HG02571 (cell line): Measurements from ENCODE around the gene KRTAP10-6.
"Not testable (repeated sequence)": the region's sequence is repeated elsewhere in the genome, so short reads cannot be mapped to it uniquely, and the experiment has no call there.

Source experiments
- ATAC-seq: cut with Tn5 transposase; IDR thresholded peaks from one replicate; pipeline ENCODE4 v1.9.1; 2021; ENCODE audit warnings: mild to moderate bottlenecking, moderate library complexity; ENCODE audit not compliant: unreplicated experiment

KRTAP10-6 gene

DNA sequence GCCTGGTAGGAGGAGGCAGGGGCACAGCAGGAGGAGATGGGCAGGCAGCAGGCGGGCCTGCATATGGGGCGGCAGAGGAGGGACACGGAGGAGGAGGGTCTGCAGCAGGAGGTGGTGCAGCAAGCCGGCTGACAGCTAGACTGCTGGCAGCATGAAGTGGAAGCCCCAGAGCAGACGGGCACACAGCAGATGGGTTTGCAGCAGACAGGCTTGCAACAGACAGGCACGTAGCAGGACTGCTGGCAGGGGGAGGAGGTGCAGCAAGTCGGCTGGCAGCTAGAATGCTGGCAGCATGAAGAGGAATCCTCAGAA is 12.5 kb downstream of the KRTAP10-6 start:
- no peak for ATAC-seq

DNA sequence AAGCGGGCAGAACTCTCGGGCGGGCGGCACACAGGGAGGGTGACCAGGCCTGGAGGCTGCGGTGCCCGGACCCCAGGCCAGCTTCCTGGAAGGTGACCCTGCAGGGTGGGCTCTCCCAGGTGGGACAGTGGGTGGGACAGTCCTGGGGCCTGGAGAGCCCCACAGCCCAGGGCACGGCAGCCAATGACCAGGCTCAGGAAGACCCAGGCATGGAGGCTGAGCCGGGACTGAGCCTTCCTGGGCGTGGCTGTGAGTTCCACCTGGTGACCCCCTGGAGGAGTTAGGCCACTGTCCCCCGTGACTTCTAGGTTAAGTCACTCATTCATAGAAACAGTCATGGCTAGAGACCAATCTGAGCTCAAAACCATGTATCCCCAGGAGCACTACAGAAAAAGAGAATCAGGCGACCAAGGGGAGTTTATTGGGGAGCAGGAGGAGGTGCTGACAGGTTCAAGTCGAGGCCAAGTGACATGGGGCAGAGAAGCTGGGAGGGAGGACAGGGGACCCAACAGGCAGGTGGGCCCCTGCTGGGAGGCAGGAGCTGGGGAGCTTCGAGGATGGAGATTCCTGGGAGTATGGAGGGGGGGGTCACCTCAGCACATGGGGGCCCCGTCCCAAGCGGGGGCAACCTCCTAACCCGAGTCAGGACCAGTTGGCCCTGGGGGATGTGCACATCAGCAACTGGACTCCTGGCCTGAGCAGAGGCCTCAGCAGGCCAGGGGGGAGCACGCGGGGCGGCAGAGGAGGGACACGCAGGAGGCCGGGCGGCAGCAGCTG is 13.1 kb downstream of the KRTAP10-6 start:
- no peak for ATAC-seq

DNA sequence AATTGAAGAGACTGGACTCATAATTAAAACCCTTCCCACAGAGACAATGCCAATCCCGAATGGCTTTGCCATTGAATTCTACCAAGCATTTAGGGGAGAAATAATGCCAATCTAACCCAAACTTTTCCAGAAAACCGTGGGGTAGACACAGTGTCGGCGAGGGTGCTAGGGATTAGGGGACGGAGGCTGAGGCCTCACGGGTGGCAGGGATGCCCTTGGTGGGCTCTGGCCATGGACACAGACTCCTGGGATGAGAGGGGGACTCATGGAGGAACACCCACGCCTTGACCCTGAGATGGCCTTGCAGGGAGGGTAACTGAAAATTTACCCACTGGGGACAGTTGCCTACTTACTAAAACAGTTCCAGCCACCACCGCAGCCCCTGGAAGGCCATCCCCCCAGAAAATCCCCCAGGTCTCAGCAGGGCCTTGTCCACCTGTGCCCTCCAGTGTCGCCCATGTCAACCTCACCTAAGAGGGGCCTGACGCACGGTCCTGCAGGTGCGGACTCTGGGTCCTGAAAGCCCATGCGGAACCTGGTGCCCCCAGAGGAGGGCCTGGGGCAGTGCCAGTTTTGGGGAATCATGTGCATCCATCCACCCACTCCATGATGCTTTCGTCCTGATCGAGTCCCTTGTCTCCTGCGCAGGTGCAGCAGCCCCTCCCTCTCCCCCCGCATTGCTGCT is 13.8 kb downstream of the KRTAP10-6 start:
- no peak for ATAC-seq

DNA sequence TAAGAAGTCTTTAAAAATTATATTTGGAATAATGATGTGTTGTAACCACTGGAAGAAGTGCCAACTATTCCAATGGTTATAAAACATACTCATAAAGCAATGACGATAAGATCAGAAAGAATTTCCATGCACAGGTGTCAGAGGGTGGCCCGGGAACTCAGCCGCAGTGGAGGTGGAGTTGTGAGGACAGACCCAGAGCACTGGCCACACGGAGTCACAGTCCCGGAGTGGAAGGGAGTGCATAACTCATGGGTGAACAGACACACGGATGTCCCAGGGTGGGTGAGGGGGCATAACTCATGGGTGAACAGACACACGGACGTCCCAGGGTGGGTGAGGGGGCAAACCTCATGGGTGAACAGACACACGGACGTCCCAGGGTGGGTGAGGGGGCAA is 16.3 kb downstream of the KRTAP10-6 start:
- no peak for ATAC-seq

DNA sequence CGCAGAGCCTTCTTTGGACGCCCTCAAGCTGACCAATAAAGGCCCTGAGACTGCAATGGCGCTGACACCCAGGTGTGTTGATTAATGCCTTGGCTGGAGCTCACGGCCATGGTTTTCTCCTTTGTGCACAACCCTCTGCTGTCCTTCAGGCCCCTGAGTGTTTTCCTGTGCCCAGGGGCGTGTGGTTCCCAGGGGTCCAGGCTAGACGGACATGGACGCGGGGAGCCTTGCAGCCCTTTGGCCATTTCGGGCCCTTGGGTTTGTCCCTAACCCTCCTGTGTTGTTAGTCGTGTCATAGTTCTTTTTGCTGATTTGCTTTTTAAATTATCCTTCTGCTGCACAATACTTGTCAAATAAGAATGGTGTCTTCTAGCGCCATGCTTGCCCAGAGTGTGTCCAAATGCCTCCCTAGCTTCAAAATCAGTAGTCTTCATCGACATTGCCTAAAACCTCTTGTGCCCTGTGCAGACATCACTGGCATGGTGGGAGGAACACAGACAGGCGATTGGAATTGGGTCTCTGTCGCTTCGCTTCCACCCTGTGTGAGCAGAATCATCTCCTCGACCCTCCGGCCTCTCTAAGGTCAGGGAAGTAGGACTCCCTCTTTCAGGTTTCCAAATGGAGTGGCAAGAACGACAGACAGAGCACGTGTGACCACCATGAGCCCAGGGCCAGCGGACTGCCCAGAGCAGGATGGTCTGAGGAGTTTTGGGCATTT is 16.8 kb downstream of the KRTAP10-6 start:
- ATAC-seq, result no peak

DNA sequence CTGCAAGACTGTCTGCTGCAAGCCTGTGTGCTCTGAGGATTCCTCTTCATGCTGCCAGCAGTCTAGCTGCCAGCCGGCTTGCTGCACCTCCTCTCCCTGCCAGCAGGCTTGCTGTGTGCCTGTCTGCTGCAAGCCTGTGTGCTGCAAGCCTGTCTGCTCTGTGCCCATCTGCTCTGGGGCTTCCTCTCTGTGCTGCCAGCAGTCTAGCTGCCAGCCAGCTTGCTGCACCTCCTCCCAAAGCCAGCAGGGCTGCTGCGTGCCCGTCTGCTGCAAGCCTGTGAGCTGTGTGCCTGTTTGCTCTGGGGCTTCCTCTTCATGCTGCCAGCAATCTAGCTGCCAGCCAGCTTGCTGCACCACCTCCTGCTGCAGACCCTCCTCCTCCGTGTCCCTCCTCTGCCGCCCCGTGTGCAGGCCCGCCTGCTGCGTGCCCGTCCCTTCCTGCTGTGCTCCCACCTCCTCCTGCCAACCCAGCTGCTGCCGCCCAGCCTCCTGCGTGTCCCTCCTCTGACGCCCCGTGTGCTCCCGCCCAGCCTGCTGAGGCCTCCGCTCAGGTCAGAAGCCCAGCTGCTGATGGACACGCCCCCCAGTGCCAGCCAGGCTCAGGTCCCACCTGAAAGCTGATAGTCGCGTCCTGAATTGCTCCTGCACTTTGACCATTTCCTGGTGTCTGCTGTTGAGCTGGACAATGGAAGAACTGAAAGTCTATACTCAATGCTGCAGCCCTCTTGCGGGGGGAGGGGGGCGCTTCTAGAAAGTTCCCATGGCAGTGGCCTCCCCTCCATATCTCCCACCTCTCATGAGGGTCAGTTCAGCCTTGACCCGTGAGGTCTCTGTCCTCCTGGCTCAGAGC is 17.6 kb downstream of the KRTAP10-6 start:
- no peak for ATAC-seq

DNA sequence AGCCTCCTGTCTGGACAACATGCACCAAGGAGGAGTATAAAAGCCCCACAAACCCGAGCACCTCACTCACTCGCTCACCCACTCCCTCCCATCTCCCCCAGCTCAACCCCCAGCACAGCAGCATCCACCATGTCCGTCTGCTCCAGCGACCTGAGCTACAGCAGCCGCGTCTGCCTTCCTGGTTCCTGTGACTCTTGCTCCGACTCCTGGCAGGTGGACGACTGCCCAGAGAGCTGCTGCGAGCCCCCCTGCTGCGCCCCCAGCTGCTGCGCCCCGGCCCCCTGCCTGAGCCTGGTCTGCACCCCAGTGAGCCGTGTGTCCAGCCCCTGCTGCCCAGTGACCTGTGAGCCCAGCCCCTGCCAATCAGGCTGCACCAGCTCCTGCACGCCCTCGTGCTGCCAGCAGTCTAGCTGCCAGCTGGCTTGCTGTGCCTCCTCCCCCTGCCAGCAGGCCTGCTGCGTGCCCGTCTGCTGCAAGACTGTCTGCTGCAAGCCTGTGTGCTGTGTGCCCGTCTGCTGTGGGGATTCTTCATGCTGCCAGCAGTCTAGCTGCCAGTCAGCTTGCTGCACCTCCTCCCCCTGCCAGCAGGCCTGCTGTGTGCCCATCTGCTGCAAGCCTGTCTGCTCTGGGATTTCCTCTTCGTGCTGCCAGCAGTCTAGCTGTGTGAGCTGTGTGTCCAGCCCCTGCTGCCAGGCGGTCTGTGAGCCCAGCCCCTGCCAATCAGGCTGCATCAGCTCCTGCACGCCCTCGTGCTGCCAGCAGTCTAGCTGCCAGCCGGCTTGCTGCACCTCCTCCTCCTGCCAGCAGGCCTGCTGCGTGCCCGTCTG is 18.5 kb downstream of the KRTAP10-6 start, which contains the start of gene KRTAP10-4:
TSS of gene KRTAP10-4 (plus strand) at position 100 of the 827 bp plus-strand sequence. CDS start at position 130, 30 bp downstream.
- ATAC-seq, result not testable (repeated sequence)

DNA sequence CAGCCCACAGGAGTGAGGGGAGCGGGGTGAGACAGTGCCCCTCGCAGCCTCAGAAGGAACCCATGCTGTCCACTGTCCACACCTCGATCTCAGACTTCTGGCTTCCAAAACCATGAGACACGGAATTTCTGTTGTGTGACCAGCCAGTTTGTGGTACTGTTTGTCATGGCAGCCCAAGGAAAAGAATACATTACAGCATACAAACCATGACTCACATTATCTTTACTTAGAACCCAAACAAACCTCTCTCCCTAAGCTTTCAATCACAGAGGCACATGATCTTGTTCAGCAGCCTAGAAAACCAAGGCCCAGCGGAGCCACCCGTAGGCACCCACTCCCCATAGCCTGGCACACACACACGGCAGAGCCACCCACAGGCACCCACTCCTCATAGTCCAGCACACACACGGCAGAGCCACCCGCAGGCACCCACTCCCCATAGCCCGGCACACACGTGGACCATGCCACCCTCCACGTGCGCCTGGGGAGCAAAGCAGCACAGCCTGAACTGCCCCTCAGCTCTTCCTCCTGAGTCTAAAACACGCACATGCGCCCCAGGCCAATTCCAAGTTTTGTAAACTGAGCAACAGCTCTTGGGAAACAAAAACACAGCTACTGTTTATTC is 19.2 kb downstream of the KRTAP10-6 start:
- no peak for ATAC-seq

DNA sequence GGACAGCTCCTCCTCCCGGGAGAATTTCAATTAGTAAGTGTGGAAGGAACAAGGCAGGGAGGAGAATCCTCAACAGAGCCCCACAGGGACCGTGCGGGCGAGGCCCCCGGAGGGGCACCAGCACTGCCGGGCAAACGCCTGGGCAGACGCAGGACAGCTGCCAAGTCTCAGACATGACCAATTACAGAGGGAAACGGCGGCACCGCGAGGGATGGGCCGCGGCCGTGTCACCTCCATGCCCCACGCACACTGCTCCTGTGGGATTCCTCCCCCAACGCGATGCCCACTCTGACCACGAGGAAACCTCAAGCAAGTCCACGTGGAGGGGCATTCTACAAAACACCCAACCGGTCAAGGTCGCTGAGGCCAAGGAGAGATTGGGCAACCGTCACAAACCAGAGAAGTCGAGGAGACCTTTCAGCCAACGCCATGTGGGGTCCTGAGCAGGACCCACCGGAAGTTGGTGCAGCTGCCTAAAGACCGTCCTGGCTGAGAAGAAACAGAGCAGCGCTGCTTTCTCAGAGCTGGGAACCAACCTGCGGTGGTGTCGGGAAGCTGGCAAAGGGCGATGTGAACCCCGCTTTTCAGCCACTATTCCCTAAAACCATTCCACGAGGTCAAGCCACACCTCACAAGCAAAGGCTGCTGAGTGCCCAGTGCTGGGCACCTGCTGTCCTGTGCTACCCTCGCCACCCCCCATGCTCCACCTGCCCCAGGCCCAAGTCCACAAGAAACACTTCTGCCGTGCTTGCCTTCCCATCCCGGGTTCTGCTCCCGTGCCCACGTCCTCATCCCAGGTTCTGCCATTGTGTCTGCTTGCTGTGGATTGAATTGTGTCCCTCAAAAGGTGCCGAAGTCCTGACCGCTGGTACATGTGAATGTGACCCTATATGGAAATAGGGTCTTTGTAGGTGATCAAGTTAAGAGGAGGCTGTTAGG is 20.2 kb downstream of the KRTAP10-6 start:
- ATAC-seq, result no peak

DNA sequence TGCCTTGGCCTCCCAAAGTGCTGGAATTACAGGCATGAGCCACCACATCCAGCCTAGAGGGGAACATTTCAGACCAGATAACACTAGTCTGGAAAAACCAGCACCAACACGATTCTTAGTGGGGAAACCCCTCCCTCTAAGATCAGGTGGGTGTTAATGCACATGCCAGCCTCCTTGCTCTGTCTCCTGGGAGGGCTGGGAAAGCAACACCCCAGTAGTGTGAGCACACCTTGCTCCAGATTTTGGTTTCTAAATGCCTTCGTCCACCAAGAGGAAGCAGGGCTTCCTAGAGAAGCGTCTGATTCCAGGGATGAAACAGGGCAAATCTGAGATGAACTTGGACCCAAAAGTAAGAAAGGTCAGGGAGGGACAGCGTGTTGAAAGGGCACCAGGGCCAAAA is 21.0 kb downstream of the KRTAP10-6 start:
- ATAC-seq, result no peak

DNA sequence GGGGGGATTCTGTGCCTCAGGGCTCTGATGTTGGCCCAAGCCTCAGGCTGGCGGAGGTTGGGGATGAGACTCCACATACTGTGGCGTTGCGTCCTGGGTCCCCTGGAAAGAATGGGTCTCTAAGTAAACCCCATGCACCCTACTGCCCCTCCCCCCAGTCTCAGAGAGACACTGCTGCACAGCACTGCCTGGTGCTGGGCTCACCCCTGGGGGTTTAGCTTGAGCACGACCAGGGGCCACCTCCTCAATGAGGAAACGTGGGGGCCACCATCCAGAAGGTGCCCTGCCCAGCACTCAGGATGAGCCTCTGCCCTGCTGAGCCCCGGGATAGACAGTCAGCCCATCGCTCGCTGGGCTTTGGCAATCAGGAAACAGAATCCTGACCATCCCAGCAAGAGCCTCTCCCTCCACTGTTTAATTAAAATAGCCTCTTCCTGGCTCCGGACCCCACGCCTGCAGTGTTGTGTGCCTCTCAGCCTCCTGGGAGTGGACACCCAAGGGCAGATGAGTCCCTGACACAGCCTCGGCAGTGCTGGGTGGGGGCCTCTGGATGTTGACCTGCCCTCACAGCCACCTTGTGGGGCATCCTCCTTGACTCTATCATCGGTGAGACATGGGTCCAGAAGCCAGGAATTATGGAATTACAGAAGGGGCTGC is 22.3 kb downstream of the KRTAP10-6 start:
- no peak for ATAC-seq

DNA sequence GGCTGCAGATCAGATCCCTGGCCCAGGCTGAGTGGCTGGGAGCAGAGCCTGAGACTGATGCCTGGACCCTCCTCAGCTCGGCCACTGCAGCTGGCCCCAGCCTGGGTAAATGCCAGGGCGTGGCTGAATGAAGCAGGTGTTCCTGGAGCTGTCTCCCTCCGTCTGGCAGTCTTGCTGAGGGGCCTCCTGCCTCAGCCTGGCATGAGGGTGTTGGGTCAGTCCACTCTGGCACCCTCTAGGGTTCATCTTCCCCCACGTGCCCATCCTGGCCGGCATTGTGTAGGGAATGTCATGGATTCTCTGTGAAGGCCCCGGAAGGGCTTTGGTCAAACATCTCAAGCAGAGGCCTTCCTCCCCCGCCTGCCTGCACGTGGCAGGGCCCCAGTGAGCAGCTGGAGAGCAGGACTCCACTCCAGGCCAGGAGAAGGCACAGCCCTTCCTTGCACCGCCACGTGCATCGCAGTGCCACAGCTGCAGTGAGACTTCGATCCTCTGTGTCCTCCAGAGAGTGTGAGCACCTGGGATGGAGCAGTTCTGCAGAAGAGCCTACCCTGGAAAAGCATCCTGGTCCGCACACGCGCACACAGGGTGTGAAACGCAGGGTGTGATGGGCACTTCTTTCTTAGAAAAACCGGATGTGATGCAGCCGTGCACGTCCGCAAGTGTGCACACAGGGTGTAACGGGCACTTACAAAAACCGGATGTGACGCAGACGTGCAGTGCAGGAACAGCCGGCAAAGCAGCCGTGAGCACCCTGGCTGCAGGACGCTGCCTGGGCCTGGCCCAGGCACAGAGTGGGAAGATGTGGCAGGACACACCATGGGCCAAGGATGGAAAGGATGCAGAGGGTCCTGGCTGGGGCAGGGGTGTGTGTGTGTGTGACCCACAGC is 23.4 kb downstream of the KRTAP10-6 start:
- ATAC-seq, result no peak

DNA sequence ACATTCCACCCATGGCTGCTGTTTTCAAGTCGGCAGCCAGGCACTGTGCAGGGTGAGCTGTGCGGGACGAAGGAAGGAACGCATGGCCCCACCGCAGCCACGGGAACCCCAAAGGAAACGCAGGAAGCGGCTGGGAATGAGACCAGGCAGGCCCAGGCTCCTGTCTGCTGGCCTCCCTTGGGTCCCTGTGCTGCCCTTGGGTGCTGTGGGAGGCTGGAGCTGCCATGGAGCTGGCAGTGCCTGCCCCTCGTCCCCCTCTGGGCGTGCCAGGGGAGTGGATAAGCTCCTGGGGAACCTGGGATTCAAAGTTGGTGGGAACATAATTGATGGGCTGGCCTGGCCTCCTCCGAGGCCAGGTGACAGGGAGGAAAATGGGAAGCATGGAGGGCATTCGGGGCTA is 24.0 kb downstream of the KRTAP10-6 start:
- no peak for ATAC-seq

DNA sequence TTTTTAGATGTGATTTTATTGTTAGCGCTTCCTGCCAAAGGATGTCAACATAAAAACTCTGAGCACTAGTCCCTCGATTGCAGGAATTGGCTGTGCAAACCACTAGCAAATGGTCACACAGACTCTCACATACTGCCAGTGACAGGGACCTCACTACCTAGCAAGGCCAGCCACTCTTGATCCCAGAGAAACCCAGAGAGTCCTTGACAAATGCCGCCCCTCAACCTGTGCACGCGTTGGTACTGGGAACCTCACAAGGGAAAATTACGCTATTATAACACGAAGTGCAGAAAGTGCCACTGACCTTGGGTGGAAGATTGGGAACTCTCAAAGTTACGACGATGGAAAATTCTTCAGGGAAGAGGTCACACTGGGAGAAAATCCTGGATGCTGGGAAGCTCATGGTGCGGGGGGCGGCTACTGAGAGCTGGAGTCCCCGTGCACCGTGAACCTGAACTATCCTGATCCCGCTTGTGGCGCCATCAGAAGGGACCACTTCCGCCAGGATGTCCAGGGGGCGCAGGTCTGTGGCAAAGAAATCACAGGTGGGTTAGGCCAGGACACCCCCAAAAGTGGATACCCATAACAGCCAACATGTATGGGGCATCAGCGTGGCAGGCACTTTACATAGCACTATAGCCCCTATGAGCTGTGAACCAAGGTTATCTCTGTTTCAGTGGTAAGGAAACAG is 24.7 kb downstream of the KRTAP10-6 start:
- no peak for ATAC-seq

DNA sequence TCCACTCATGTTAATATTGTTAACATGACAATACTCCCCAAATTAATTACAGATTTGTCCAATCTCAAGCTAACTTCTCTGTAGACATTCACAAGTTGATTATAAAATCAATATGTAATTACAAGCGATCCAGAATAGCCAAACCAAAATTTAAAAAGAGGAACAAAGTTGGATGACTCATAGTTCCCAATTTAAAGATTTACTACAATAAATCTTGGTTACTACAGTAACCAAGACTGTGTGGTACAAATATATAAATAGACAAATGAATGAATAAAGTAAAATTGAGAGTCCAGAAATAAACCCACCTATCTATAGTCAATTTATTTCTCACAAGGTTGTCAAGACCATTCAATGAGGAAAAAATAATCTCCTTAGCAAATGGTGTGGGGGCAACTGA is 25.9 kb downstream of the KRTAP10-6 start:
- no peak for ATAC-seq

DNA sequence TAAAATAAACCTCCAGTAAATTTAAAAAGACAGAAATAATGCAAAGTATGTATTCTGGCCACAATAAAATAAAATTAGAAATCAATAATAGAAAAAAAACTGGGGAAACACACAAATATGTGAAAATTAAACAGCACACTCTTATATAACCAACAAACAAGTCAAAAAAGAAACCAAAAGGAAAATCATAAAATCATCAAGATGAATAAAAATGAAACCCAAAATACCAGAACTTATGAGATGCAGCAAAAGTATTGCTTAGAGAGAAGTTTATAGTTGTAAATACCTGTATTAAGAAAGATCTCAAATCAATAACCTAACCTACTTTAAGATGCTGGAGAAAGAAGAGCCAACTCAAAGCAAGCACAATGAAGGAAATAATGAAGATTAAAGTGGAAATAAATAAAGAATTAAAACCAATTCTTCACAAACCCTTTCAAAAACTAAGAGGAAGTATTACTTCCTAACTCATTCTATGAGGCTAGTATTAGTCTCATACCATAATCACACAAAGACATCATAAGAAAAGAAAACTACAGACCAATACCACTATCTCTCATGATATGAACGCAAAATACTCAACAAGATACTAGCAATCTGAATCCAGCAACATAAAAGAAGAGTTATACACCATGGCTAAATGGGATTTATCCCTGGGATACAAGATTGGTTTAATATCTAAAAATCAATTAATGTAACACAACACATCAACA is 27.3 kb downstream of the KRTAP10-6 start:
- no peak for ATAC-seq
